GM19328 (cell line): Measurements from ENCODE around the gene C16orf87.

ENCODE experiments used
- ATAC-seq: cut with Tn5 transposase; IDR thresholded peaks from one replicate; pipeline ENCODE4 v1.9.1; 2021; ENCODE audit warnings: mild to moderate bottlenecking, moderate library complexity; ENCODE audit not compliant: unreplicated experiment

The C16orf87 gene

GRCh38 chr16:46762583-46762982, 68.4 kb downstream of the C16orf87 start:
- no peak for ATAC-seq

DNA sequence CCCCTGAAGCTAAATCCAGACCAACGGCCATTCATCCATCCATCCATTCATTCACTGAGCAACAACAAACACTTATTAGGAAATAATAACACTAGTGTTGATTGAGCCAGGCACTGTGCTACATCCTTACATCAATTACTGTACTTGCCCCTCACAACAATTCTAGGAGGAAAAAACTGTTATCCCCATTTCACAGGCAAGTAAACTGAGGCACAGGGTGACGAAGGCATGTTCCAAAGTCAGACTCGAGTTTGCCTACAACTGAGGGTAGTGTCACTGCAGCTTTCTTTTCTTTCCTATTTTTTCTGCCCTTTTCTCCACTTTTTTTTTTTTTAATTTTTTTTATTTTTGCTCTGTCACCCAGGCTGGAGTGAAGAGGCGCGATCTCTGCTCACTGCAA, 71.7 kb downstream of the C16orf87 start:
- ATAC-seq, result no peak

- no peak for ATAC-seq
Measured at GRCh38 chr16:46757339-46758050, 73.5 kb downstream of the C16orf87 start.

DNA sequence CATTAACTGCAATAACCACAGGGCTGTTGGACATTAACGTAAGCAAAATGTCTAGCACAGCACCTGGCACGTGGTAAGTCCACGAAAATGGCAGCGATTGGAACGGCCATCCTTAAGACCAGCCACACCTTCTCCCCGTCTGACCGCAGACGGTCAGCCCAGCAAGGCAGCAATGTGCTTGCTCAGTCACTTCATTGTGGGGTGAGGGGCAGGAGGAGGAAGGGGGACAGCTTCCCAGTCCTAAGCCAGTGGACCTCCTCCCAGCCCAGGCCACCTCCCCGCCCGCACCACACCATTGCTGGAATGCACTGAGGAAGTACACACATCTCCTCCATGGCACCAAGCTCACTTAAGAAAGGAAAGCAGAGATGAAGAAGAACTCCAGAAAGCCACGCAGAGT, 74.2 kb downstream of the C16orf87 start:
- ATAC-seq, result no peak

- no peak for ATAC-seq
Measured at GRCh38 chr16:46753015-46753414, 78.0 kb downstream of the C16orf87 start.

DNA sequence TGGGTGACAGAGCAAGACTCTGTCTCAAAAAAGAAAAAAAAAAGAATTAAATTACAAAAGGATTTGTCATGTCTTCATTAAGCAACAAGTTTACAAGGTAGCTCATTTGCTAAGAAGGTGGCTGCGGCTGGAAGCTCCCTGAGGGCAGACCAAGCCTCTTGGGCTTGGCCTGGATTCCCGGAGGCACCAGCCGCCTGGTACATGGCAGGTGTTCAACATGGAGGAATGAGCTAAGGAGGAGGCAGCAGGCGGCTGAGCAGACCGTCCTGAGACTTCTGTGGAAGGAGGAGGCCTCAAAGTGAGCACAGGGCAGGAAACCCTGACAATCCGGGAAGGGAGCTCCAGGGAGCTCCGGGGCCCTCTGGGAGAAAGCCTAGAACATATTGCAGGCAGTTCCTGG, 79.6 kb downstream of the C16orf87 start:
- ATAC-seq, result no peak

- no peak for ATAC-seq
Measured at GRCh38 chr16:46748775-46749705, 81.9 kb downstream of the C16orf87 start.

DNA sequence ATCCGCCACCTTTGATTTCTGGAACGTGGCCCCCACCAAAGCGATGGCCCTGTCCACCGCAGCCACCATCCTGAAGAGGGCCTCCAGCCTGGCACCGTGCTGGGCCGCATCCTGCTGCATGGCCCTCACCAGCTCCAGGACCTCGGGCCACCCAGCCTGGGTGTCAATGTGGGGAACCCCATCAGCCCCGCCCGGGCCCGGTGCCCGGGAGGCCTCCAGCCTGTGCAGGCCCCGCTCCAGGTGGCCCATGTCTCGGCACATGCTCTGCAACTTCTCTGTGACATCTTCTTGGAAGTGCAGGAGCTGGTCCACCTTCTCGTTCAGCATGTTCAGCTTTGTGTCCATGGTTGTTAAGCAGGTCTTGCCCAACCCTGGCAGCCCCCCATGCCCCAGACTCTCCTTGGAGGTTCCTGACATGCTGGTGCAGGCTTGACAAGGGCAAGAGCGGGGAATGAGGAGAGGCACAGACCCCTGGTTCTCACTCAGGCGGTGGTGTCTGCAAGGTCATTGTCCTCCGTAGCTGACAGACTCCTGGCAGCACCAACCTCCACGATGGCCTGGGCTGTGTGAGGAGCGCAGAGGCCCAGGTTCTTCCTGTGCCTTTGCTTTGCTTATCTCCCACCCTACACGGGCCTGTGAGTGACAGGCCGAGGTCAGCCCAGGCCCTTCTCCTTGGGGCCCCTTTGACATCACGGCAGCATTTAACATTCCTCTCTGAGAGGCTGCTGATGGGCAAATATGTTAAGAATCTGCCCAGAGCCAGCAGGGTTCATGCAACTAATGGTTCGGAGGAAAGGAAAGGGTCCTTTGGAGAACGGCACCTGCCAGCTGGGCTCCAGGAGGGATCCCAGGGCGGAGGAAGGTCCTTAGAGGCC, 83.0 kb downstream of the C16orf87 start, which contains the start of gene MYLK3:
Gene MYLK3, minus strand, starts transcription at position 568 of the 875 bp plus-strand sequence. Its CDS starts 151 bp downstream, at position 417.
- ATAC-seq, result no peak

GRCh38 chr16:46746821-46747776, 83.9 kb downstream of the C16orf87 start:
- ATAC-seq, result no peak
